Trophoblast cell (in vitro differentiated cells and primary cell): ENCODE data around the gene RRP36.

Experiments used
- DNase-seq, 2 donors: peaks; one replicate each; pipeline ENCODE4 v3.0.0-alpha.2; 2016
- H2AFZ ChIP-seq: 2 replicates; pipeline ENCODE4 v1.6.1; 2013; ENCODE audit warnings: low read length, moderate library complexity, mild to moderate bottlenecking; ENCODE audit not compliant: insufficient read depth, poor library complexity
- H2AK5ac ChIP-seq: 2 replicates; pipeline ENCODE4 v1.6.1; 2013; ENCODE audit warnings: mild to moderate bottlenecking, low read length
- H2BK120ac ChIP-seq: 2 replicates; pipeline ENCODE4 v1.6.1; 2013; ENCODE audit warnings: low read length, mild to moderate bottlenecking, moderate library complexity; ENCODE audit not compliant: insufficient read depth, poor library complexity
- H2BK12ac ChIP-seq: 2 replicates; pipeline ENCODE4 v1.6.1; 2013; ENCODE audit warnings: mild to moderate bottlenecking, low read length, moderate library complexity
- H2BK5ac ChIP-seq: 2 replicates; pipeline ENCODE4 v1.6.1; 2013; ENCODE audit warnings: low read length, low read depth, moderate library complexity, mild to moderate bottlenecking; ENCODE audit not compliant: poor library complexity
- H3K14ac ChIP-seq: 2 replicates; pipeline ENCODE4 v1.6.1; 2013; ENCODE audit warnings: mild to moderate bottlenecking, low read length
- H3K18ac ChIP-seq: 2 replicates; pipeline ENCODE4 v1.6.1; 2013; ENCODE audit warnings: mild to moderate bottlenecking, low read length
- H3K23ac ChIP-seq: 2 replicates; pipeline ENCODE4 v1.6.1; 2013; ENCODE audit warnings: low read length
- H3K27ac ChIP-seq: 2 replicates; pipeline ENCODE4 v1.5.1; 2013; ENCODE audit warnings: low read depth, mild to moderate bottlenecking, inconsistent platforms, low read length, moderate library complexity
- H3K27me3 ChIP-seq: 2 replicates; pipeline ENCODE4 v1.6.1; 2013; ENCODE audit warnings: inconsistent platforms, mild to moderate bottlenecking, low read length, moderate library complexity; ENCODE audit not compliant: insufficient read depth
- H3K36me3 ChIP-seq, 2 experiments: 1 replicate in 1 of 2; 2 replicates in 1 of 2; pipeline ENCODE4 v1.6.1; 2013; ENCODE audit warnings: low read length in 2 of 2, mild to moderate bottlenecking in 2 of 2, moderate library complexity in 1 of 2; ENCODE audit not compliant: insufficient read depth in 2 of 2, control insufficient read depth in 1 of 2
- H3K4ac ChIP-seq: 2 replicates; pipeline ENCODE4 v1.6.1; 2013; ENCODE audit warnings: low read depth, mild to moderate bottlenecking, low read length, moderate library complexity
- H3K4me1 ChIP-seq, 2 experiments: 1 replicate in 1 of 2; 2 replicates in 1 of 2; pipeline ENCODE4 v1.6.1; 2013; ENCODE audit warnings: low read length in 2 of 2, mild to moderate bottlenecking in 2 of 2, moderate library complexity in 1 of 2; ENCODE audit not compliant: insufficient read depth in 2 of 2, control insufficient read depth in 1 of 2
- H3K4me2 ChIP-seq: 2 replicates; pipeline ENCODE4 v1.6.1; 2013; ENCODE audit warnings: inconsistent platforms, mild to moderate bottlenecking, low read length, moderate library complexity
- H3K4me3 ChIP-seq: 2 replicates; pipeline ENCODE4 v1.5.1; 2013; ENCODE audit warnings: mild to moderate bottlenecking, low read depth, low read length, inconsistent platforms
- H3K79me1 ChIP-seq: one replicate; pipeline ENCODE4 v1.6.1; 2013; ENCODE audit warnings: low read length
- H3K79me2 ChIP-seq: 2 replicates; pipeline ENCODE4 v1.6.1; 2013; ENCODE audit warnings: low read length, mild to moderate bottlenecking; ENCODE audit not compliant: control insufficient read depth, insufficient read depth, poor library complexity
- H3K9ac ChIP-seq: 2 replicates; pipeline ENCODE4 v1.6.1; 2013; ENCODE audit warnings: mild to moderate bottlenecking, low read length
- H3K9me3 ChIP-seq: 2 replicates; pipeline ENCODE4 v1.6.1; 2013; ENCODE audit warnings: low read depth, mild to moderate bottlenecking, control low read depth, inconsistent platforms, low read length; ENCODE audit not compliant: insufficient read depth
- H4K12ac ChIP-seq: 2 replicates; pipeline ENCODE4 v1.6.1; 2013; ENCODE audit warnings: low read depth, mild to moderate bottlenecking, low read length, moderate library complexity
- H4K8ac ChIP-seq: 2 replicates; pipeline ENCODE4 v1.6.1; 2013; ENCODE audit warnings: low read depth, mild to moderate bottlenecking, low read length, moderate library complexity
- H4K91ac ChIP-seq: one replicate; pipeline ENCODE4 v1.6.1; 2013; ENCODE audit warnings: low read depth, mild to moderate bottlenecking, low read length, moderate library complexity
- WGBS: extraction: QIAGEN DNeasy Blood & Tissue Kit; methylation state at CpG from one replicate; pipeline ENCODE4 v1.1.7; 2013; ENCODE audit warnings: missing lambda C conversion rate; ENCODE audit not compliant: insufficient read length, insufficient coverage; ENCODE audit errors: extremely low coverage; 5-methylcytosine and 5-hydroxymethylcytosine counted together

Gene RRP36

GRCh38 chr6:43074847-43075669 lies 53.6 kb downstream of the RRP36 start:
- H3K27ac ChIP-seq, result peak overlapping the region; percentile 43
- no peak overlapping the region for H3K4ac ChIP-seq
- no peaks in the 10 kb centered on the region for H3K27me3 ChIP-seq
- H2BK120ac ChIP-seq, result peak overlapping the region; percentile 30
- peak overlapping the region; percentile 54 for H2BK12ac ChIP-seq
- H3K14ac ChIP-seq, result peak overlapping the region; percentile 37
- no peak overlapping the region for H3K23ac ChIP-seq
- DNase-seq, result no peak
- H2BK5ac ChIP-seq, result peak overlapping the region; percentile 51
- no CpG with 5 or more reads among the region's 6 CpGs for WGBS
- H2AFZ ChIP-seq, result no peak overlapping the region
- H3K18ac ChIP-seq, result no peak overlapping the region
- H4K8ac ChIP-seq, result peak overlapping the region; percentile 9
- no peak overlapping the region for H4K12ac ChIP-seq
- no peak overlapping the region for H3K4me3 ChIP-seq
- H3K79me1 ChIP-seq, result peaks cover 25% of the 10 kb centered on the region
- no peak overlapping the region for H3K4me2 ChIP-seq
- H4K91ac ChIP-seq, result peak overlapping the region; percentile 68
- H2AK5ac ChIP-seq, result peak overlapping the region; percentile 52
- peaks cover 38% of the 10 kb centered on the region for H3K79me2 ChIP-seq
- peaks cover 23 to 29% of the 10 kb centered on the region in 2 experiments for H3K36me3 ChIP-seq
- H3K9ac ChIP-seq, result no peak overlapping the region
- H3K4me1 ChIP-seq, result peaks cover 22 to 36% of the 10 kb centered on the region in 2 experiments
- H3K9me3 ChIP-seq, result peaks cover 2% of the 10 kb centered on the region

- H3K79me1 ChIP-seq, result peaks cover 19% of the 10 kb centered on the region
- peaks cover 2% of the 10 kb centered on the region for H3K9me3 ChIP-seq
- peaks cover 21 to 29% of the 10 kb centered on the region in 2 experiments for H3K36me3 ChIP-seq
- peak within 1 kb of the TSS; percentile 75 for H4K8ac ChIP-seq
- peaks cover 22 to 33% of the 10 kb centered on the region in 2 experiments for H3K4me1 ChIP-seq
- H4K12ac ChIP-seq, result peak within 1 kb of the TSS; percentile 78
- DNase-seq, result peak in 1 of 2 donors; percentile 39
- H2AK5ac ChIP-seq, result peak within 1 kb of the TSS; percentile 55
- no CpG with 5 or more reads among the region's 60 CpGs for WGBS
- H2BK120ac ChIP-seq, result peak within 1 kb of the TSS; percentile 67
- H4K91ac ChIP-seq, result peak within 1 kb of the TSS; percentile 72
- peaks cover 39% of the 10 kb centered on the region for H3K79me2 ChIP-seq
- H3K4ac ChIP-seq, result peak within 1 kb of the TSS; percentile 99
- peak within 1 kb of the TSS; percentile 100 for H3K9ac ChIP-seq
- H3K27ac ChIP-seq, result peak within 1 kb of the TSS; percentile 82
- peak within 1 kb of the TSS; percentile 49 for H3K23ac ChIP-seq
- peak within 1 kb of the TSS; percentile 89 for H3K14ac ChIP-seq
- H3K18ac ChIP-seq, result peak within 1 kb of the TSS; percentile 75
- H2BK12ac ChIP-seq, result peak within 1 kb of the TSS; percentile 54
- peak within 1 kb of the TSS; percentile 75 for H2BK5ac ChIP-seq
- H3K4me3 ChIP-seq, result peak within 1 kb of the TSS; percentile 98
- no peaks in the 10 kb centered on the region for H3K27me3 ChIP-seq
- H3K4me2 ChIP-seq, result peak within 1 kb of the TSS; percentile 91
- H2AFZ ChIP-seq, result peak within 1 kb of the TSS; percentile 19
Observed at GRCh38 chr6:43075670-43076463, 54.4 kb downstream of the RRP36 start, which contains the start of gene PTK7. PTK7 (plus strand) TSS chr6:43076314; CDS start chr6:43076489, 175 bp downstream.

- H2BK12ac ChIP-seq, result peak overlapping the region; percentile 16
- H2BK5ac ChIP-seq, result peak overlapping the region; percentile 75
- peak overlapping the region; percentile 67 for H2BK120ac ChIP-seq
- H4K91ac ChIP-seq, result peak overlapping the region; percentile 72
- H3K14ac ChIP-seq, result peak overlapping the region; percentile 89
- H3K79me1 ChIP-seq, result peaks cover 19% of the 10 kb centered on the region
- H2AK5ac ChIP-seq, result peak overlapping the region; percentile 55
- H3K79me2 ChIP-seq, result peaks cover 43% of the 10 kb centered on the region
- peak overlapping the region; percentile 78 for H4K12ac ChIP-seq
- H2AFZ ChIP-seq, result peak overlapping the region; percentile 19
- H3K23ac ChIP-seq, result peak overlapping the region; percentile 49
- H3K9me3 ChIP-seq, result peaks cover 2% of the 10 kb centered on the region
- no peaks in the 10 kb centered on the region for H3K27me3 ChIP-seq
- peak overlapping the region; percentile 91 for H3K4me2 ChIP-seq
- peak overlapping the region; percentile 74 for H3K18ac ChIP-seq
- H3K4me3 ChIP-seq, result peak overlapping the region; percentile 98
- peaks cover 18 to 31% of the 10 kb centered on the region in 2 experiments for H3K4me1 ChIP-seq
- peak overlapping the region; percentile 100 for H3K9ac ChIP-seq
- peak overlapping the region; percentile 99 for H3K4ac ChIP-seq
- H3K27ac ChIP-seq, result peak overlapping the region; percentile 82
- no CpG with 5 or more reads among the region's 72 CpGs for WGBS
- peak overlapping the region; percentile 69 for H4K8ac ChIP-seq
- peaks cover 22 to 30% of the 10 kb centered on the region in 2 experiments for H3K36me3 ChIP-seq
- no peak for DNase-seq
Observed at GRCh38 chr6:43076464-43077332, 55.3 kb downstream of the RRP36 start.
